Choroid plexus epithelial cell (primary cell): Measurements from ENCODE around the gene NEK1.

Source experiments
- DNase-seq: peaks from one replicate; pipeline ENCODE4 v3.0.0-alpha.2; 2010; ENCODE audit warnings: low read depth
- H3K4me3 ChIP-seq: 2 replicates; pipeline ENCODE4 v1.5.1; 2011; ENCODE audit warnings: low read depth, mild to moderate bottlenecking, control low read depth, low read length, moderate library complexity
- TF ChIP-seq, protein P1 (sequence below): conservative IDR thresholded peaks from 2 replicates; pipeline ENCODE4 v1.5.1; 2011; ENCODE audit warnings: low read depth, mild to moderate bottlenecking, control low read depth, inconsistent platforms, low read length, moderate library complexity

Gene NEK1

DNA sequence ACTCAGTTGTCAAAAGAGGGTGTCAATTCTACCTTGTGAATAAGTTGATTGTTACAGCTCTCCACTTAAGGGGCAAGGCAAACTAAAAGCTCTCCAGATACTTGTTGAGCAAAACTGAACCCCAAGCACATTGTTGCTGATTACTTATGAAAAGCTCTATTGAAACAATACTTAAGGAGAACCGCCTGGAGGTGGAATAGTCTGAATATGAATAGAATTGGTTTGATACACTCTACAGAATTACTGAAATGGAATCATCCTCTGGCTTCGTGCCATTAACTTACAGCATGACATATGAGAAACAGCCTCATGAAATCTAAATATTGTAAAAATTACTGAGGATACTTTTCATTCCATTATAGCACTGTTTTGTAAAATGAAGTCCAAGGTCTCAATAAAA, 214.6 kb downstream of the NEK1 start:
- peak; percentile 74 for DNase-seq
- TF ChIP-seq, protein P1, sequence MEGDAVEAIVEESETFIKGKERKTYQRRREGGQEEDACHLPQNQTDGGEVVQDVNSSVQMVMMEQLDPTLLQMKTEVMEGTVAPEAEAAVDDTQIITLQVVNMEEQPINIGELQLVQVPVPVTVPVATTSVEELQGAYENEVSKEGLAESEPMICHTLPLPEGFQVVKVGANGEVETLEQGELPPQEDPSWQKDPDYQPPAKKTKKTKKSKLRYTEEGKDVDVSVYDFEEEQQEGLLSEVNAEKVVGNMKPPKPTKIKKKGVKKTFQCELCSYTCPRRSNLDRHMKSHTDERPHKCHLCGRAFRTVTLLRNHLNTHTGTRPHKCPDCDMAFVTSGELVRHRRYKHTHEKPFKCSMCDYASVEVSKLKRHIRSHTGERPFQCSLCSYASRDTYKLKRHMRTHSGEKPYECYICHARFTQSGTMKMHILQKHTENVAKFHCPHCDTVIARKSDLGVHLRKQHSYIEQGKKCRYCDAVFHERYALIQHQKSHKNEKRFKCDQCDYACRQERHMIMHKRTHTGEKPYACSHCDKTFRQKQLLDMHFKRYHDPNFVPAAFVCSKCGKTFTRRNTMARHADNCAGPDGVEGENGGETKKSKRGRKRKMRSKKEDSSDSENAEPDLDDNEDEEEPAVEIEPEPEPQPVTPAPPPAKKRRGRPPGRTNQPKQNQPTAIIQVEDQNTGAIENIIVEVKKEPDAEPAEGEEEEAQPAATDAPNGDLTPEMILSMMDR: no peak

GRCh38 chr4:169385376-169385775, 227.0 kb downstream of the NEK1 start:
- peak; percentile 60 for DNase-seq
- TF ChIP-seq, protein P1: no peak
- H3K4me3 ChIP-seq: no peak overlapping the region

More for the DNA sequence above, 214.6 kb downstream of the NEK1 start:
- no peak overlapping the region for H3K4me3 ChIP-seq

- TF ChIP-seq, protein P1: no peak
- no peak overlapping the region for H3K4me3 ChIP-seq
- no peak for DNase-seq
Measured at GRCh38 chr4:169384779-169385178, 227.6 kb downstream of the NEK1 start.

DNA sequence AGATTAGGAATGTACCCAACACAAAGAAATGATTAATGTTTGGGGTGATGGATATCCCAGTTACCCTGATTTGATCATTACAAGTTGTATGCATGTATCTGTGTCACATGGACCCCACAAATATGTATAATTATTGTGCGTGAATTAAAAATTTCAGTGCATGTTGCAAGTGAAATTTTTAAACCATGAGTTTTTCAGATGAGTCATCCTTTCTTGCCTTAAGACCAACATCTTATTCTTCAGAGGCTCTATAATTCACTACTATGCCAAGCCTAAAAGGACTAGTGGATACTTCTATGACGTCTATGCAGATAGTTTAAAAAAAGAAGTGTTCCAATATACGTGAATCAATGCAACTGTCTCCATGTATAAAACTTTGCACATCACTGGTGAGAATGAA, 228.7 kb downstream of the NEK1 start:
- TF ChIP-seq, protein P1: no peak
- H3K4me3 ChIP-seq: no peak overlapping the region
- DNase-seq: peak; percentile 85

DNA sequence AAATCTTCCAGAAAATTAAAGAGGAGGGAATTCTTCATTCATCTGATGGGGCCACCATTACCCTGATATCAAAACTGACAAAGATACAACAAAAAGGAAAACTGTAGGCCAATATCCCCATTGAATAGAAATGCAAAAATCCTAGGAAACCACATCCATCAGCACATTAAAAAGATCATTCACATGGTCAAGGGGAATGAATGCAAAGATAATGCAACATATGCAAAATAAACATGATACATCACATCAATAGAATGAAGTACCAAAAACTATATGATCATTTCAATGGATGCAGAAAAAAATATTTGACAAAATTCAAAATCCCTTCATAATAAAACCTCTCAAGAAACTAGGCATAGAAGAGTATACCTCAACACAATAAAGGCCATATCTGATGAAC, 232.7 kb downstream of the NEK1 start:
- TF ChIP-seq, protein P1: no peak
- DNase-seq: no peak
- no peak overlapping the region for H3K4me3 ChIP-seq

DNA sequence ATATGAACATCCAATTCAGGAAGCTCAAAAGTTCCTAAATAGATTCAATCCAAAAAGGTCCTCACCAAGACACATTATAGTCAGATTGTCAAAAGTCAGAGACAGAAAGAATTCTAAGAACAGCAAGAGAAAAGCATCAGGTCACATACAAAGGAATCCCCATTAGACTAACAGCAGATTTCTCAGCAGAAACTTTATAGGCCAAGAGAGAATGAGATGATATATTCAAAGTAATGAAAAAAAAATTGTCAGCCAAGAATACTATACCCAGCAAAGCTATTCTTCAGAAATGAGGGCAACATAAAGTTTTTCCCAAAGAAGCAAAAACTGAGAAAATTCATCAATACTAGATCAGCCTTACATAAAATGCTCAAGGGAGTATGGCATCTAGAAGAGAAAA, 235.0 kb downstream of the NEK1 start:
- TF ChIP-seq, protein P1: no peak
- DNase-seq: no peak
- H3K4me3 ChIP-seq: no peak overlapping the region

DNA sequence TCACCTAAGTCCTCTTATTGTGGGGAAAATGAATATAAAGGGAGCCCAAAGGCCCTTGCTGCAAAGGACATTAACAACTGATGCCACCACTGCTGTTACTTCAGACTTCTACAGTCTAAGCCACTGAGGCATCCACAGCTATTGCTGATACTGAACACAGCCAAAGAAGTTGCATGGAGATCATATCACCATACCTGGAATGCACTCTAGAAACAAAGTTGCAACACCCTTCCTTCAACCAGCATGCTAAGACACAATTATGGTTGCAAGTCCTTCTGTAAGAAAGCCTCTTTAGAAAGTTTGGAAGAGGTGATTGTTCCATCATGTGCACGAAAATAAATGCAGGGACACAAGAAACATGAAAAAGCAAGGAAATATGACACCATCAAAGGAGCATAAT, 236.0 kb downstream of the NEK1 start:
- H3K4me3 ChIP-seq: no peak overlapping the region
- TF ChIP-seq, protein P1: no peak
- DNase-seq: no peak
